HTERT RPE-1 (cell line): Measurements from ENCODE around the gene LDLR.
"Not testable (repeated sequence)": the region's sequence is repeated elsewhere in the genome, so short reads cannot be mapped to it uniquely, and the experiment has no call there.

ENCODE experiments used
- in situ Hi-C: fragments of 300-500 bp; cut with MboI; formaldehyde crosslinking; loops from 4 replicates; pipeline ENCODE4 v1.14.3; 2020; ENCODE audit warnings: low sequenced_read_pairs

Gene LDLR

DNA sequence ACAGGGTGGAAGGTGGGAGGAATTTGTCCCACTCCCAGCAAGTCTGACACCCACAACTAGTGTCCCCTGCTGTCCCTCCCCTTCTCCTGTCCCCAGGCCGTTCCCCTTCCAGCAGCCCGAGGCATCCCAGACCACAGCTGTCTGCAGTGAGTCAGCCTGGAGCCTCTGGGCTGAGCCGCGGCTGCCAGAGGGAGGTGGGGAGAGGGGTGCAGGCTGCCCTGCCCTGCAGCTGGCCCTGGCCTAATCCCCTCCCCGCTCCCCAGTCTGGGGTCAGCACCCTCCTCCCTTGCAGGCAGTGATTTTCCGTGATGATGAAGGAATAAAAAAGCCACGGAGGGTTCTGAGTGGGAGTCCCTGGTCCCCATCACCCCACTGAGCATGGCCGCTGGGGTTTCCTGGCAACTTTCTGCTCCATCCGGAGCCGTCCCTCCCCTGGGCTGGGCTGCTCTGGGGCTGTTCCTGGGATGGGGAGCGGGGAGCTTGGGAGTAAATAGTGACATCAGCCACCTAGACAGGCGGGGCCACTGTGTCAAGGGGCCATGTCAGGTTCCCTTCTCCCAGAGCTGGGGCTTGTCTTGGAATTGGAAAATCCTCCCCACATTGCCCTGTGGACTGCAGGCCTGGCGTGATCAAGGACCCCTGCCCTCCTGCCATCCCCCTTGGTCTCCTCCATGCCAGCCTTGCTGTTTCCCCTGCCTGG, 49.5 kb downstream of the LDLR start:
- in situ Hi-C loops = no loop called here

DNA sequence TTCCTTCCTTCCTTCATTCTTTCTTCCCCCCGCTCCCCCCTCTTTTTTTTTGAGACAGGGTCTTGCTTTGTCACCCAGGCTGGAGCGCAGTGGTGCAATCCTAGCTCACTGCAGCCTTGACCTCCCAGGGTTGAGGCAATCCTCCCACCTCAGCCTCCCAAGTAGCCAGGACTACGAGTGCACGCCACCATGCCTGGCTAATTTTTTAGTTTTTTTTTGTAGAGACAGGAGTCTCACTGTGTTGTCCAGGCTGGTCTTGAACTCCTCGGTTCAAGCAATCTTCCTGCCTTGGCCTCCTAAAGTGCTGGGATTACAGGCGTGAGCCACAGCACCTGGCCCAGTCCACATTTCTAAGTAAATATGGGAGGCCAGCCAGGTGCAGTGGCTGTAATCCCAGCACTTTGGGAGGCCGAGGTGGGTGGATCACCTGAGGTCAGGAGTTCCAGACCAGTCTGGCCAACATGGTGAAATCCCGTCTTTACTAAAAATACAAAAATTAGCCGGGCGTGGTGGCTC, 50.8 kb downstream of the LDLR start:
- in situ Hi-C loops = not testable (repeated sequence)

DNA sequence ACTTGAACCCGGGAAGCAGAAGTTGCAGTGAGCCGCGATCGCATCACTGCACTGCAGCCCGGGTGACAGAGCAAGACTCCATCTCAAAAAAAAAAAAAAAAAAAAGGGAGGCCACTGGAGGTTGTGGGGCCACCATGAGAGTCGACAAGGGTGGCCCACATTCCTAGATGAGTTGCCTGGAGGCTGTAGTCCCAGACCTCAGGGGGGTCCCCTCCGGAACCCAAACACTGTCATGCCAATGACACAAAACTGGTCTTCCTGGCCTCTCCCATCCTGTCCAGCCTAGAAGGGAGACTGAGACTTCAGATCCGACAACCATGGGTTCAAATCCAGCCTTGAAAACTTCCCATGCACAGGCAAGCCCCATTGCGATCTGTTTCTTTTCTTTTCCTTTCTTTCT, 51.6 kb downstream of the LDLR start:
- in situ Hi-C loops = no loop called here

DNA sequence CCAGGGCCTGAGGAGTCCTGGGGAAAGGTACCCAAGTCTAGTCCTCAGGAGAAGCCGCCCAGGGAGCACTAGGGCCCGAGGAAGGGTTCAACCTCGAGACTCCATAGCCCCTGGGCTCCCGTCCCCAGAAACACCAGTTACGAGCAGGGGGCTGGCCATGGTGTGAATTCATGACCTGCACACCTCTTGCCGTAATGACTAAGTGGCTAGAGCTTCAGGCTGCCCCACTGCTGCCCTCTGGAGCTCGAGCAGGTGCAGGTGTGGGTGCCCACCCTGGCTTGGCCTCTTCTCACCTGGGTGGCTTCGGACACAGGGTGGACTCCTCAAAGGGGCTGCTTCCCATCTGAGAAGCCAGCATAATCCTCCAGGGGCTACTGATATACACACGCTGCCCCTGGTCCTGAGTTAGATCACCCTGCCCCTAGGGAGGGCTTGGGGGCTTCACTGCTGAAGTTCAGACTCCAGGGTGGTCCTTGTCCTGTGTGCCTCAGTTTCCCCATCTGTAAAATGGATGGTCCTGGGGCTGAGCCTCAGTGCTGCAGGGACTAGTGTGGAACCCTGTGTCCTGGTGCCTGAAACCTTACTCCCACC, 52.8 kb downstream of the LDLR start:
- in situ Hi-C loops = no loop called here

DNA sequence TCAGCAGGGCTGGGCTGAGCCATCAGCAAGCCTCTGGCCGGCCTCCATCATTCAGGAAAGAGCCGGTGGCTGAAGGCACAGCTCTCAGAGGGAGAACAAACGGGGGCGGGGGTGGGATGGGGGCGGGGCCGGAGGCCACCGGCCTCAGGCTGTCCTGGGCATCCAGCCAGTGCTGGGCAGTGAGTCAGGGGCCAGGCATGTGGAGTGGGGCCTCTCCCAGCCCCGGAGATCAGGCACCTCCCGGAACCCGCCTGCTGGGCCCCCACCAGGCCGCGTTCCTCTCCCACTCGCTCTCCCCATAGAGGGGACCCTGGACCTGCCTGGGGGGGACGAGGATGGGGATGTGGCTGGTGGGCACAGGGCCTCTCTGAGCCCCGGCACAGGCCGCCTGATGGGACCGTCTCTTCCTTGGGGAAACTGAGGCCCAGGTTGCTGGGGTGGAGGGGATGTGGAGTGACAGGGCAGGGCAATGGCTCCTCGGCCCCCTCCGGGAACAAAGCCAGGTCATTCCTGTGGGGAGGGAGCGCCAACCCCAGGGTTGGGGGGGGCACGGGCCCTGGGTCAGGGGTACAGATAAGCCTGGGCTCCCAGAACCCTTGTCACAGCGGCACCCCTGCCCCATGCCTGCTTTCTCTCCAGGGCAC, 53.4 kb downstream of the LDLR start:
- in situ Hi-C loops = no loop called here

DNA sequence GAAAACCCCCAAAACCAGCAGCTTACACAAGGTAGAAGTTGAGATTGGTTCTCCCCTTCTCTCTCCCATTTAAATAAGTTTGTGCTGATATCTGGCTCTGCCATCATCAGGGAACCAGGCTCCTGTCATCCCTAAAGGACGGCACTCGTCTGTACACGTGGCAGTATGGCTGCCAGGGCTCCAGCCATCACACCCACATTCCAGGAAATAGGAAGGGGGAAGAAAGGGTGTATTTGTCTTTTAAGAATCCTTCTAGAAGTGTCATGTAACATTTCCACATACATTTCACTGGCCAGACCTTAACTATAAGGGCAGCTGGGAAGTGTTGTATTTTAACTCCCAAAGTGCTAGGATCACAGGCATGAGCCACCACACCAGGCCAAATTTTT, 56.3 kb downstream of the LDLR start:
- in situ Hi-C loops = no loop called here

DNA sequence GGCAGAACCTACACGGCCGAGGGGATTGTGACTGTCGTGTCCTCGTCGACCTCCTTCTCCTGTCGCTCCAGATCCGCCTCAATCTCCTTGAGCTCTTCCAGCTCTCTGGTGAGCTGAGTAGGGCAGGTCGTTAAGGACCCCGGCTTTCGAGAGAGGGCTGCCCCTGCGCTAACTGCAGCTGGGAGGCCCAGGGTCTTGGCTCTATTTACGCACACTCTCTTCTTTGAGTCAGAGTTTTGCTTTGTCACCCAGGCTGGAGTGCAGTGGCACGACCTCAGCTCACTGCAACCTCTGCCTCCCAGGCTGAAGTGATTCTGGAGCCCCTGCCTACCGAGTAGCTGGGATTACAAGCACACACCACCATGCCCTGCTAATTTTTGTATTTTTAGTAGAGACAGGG, 58.7 kb downstream of the LDLR start:
- in situ Hi-C loops = no loop called here

DNA sequence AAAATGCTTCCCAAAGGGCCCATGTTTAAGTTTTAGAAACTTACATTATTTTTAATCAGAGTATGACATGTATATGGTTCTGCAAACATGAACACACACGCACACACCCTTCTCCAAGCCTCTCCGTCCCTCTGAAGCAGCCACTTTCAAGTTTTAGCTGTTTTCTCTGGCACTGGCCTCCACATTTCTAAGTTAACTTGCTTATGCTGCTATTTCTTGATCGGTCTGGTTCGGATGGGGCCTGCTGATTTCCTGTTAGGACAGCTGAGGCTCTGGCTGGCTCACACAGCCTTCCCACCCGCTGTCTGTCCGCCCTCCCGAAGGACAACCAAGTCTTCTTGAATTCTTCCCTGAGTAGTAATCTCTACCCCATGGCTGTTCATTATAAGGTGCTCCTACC, 61.9 kb downstream of the LDLR start:
- in situ Hi-C loops = no loop called here

DNA sequence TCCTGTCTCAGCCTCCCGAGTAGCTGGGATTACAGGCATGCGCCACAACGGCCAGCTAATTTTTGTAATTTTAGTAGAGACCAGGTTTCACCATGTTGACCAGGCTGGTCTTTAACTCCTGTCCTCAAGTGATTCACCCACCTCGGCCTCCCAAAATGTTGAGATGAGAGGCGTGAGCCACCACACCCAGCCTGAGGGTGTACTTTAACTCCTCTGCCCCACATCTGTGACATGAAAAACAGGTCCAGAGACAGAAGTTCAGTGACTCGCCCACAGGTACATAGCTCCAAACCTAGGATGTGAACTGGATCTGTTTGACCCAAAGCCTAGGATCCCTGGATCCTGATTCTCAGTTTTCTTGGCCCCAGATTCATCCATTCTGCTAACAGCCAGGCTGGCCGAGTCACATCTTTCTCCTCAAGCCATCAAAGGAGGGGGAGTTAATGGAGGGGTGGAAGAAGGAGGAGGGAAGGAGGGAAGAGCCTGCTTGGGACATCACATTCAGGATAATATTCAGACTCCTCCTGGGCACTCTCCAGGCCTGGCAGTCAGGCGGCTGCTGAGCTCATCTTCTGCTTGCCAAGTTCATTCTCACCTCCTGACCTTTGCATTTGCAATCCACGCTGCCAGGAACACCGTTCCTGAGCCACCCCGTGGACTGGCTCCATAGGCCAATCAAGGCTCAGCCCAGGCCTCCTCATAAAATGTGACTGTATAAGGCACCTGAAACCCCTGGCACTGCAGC, 63.2 kb downstream of the LDLR start:
- in situ Hi-C loops = no loop called here

DNA sequence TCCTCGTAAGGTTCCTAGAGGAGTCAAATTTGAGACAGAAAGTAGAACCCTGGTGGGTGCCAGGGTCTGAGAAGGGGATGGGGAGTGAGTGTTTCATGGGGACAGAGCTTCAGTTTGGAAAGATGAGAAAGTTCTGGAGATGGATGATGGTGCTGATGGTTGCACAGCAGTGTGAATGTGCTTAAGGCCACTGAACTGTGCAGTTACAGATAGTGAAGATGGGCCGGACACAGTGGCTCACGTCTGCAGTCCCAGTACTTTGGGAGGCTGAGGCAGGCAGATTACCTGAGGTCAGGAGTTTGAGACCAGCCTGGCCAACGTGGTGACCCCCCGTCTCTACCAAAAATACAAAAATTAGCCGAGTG, 65.4 kb downstream of the LDLR start:
- in situ Hi-C loops = no loop called here

DNA sequence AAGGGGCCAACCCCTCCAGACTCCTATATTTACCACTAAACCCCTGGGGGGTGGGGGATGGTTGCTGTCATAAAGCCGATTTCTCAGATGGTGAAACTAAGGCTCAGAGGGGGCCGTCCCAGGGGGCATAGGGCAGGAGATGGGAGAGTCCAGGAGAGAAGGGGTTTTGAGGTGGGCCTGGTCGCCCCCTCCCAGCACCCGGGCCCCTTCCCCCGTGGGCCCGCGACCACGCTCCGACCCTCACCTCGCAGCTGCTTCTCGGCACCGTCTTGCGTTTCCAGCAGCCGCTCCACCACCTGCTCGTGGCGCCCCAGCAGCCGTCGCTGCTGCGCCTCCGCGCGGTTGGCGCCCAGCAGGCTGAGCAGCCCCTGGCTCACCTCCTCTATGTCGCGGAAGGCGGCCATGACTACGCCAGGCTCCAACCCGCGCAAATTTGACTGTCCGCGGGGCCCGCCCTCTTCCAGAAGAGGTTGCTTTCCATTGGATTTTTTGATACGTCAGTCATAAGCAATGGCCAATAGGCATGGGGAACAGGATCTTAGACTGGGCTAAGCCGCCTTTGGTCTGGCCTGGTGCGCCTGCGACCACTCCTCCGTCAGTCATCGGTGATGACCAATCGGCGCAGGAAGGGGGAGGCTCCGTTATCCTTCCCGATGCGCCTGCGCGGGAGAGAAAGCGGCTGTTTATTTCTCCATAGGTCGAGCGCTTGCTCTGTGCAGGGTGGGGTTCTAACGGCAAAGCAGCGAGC, 66.3 kb downstream of the LDLR start, which contains the start of gene SPC24:
Gene SPC24 (minus strand): TSS at position 410 of the 748 bp plus-strand sequence. CDS start 6 bp downstream, at position 404.
- in situ Hi-C loops = no loop called here

DNA sequence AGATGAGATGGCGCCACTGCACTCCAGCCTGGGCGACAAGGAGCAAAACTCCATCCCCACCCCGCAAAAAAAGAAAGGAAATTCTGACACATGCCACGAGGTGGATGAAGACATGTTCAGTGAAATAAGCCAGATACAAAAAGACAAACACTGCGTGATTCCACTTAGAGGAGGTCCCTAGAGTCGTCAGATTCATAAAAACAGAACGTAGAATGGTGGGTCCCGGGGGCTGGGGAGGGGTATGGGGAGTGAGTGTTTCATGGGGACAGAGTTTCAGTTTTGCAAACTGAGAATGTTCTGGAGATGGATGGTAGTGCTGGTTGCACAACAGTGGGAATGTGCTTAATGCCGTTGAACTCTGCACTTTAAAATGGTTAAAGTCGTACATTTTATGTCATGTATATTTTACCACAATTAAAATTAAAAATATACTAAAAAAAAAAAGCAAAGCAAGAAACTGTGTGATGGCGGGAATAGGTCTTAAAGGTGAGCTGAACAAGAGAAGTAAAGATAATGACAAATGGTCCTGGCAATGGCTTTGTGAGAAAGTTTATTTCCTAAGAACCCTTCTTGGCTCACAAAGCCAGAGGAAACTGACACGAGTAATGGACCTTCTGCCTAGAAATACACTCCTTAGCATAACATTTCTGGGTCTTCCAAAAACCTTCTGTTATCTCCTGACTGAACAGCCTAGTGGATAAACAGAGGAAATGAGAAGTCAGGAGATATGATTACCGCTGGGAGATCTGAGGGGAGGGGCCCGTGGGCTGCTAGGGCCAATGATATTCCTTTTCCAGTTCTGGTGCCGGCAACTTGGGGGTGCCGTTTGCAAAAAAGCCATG, 70.6 kb downstream of the LDLR start:
- in situ Hi-C loops = no loop called here

DNA sequence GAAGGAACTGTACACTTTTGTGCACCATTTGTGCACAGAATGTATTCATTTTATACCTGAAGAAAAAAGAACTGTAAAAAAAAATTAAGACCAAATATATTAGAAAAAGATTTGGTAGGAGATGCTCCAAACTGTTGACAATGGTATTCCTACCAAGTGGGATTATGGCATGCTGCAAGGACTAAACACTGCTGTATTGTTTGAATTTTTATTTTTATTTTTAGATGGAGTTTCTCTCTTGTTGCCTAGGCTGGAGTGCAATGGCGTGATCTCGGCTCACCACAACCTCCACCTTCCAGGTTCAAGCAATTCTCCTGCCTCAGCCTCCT, 71.1 kb downstream of the LDLR start:
- in situ Hi-C loops = not testable (repeated sequence)

DNA sequence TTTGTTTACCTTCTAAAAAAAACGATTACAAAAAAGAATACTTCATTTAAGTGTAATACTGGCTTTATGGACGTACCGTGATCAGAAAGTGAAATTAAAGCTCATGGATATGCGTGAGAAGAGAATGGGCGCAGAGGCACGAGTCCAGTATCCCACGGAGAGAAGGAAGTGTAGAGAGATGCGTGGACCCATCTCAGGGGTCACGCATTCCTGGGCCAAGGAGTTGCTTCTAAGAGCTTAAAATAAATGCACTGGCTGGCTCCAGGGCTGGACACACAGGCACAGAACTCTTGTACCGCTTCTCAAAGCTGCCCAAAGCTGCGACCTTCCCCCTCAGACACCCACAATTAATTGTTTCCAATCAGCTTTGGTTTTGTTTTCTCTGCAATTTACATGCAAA, 75.0 kb downstream of the LDLR start:
- in situ Hi-C loops = no loop called here

DNA sequence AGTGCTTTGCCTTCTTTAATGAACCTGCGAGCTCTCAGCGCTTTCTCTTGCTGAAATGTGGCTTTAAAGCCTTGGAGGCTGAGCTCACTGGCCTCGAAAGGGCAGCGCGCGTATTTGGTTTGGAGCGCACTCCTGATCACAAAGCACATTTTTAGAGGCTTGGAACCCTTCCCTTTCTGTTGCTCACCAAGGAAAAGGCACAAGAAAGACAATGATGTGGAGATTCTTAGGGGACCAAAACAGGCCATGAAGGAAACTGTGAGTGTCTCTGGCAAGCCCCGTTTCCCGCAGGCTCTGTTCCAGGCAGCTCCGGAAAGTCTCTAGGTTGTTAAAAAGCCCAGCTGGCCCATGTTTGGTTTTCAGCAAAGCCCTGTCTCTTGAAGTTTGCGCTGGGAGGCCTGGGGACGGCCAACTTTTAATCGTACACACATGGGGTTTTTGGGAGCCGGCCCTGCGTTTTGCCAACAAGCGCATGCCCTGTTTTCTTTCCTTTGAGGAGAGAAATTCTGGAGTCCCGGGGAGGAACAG, 75.7 kb downstream of the LDLR start:
- in situ Hi-C loops = no loop called here

DNA sequence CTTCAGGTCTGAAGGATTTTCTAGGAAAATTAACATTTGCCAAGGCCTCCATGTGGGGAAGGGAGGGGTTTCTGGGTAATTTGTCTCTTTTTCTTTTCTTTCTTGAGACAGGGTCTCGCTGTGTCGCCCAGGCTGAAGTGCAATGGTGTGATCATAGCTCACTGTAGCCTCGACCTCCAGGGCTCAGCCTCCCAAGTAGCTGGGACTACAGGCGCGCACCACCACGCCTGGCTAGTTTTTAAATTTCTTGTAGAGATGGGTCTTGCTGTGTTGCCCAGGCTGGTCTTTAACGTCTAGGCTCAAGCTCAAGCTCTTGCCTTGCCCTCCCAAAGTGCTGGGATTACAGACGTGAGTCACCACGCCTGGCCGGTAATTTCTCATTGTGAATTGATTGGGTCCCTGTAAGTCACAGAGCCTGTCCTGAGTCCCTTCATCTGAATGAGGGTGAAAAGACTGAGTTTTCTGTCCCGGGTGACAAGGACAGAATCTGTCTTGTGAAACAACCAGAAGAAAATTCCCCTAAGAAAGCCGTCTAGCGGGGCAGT, 76.3 kb downstream of the LDLR start:
- in situ Hi-C loops = no loop called here

DNA sequence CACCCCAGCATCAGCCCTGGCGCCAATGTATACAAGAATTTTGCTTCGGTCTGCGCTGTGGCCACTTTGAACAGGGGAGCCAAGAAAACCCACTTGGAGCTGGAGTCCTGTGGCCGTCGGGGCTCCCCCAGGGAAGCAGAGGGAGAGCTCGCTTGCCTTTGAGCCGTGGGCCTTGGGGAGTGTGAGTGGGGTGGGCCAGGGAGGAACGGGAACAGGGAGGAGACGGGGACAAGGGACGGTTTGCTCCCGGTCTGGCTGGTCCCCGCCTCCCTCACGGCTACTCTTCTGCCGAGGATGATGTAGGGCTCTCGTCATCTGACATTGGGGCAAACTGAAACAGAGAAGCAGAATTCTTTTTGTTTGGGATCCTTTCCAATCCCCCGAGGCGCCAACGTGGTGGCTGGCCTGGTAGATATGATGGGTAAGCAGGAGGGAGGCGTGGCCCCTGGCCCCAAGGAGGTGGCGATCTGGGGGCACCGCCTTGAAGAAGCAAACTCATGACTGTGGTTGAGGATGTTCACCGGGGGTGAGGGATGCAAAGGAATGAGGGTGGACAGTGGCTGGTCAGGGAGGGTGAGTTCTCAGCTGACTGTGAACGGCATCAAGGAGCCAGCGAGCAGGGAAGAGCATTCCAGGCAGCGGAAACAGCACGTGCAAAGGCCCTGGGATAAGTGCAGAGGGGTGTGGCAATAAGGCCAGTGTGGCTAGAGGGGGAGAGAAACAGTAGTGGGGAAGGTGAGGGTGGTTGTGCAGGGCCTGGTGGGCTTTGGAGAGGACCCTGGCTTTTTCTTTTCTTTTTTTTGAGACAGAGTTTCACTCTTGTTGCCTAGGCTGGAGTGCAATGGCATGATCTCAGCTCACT, 77.2 kb downstream of the LDLR start:
- in situ Hi-C loops = no loop called here

DNA sequence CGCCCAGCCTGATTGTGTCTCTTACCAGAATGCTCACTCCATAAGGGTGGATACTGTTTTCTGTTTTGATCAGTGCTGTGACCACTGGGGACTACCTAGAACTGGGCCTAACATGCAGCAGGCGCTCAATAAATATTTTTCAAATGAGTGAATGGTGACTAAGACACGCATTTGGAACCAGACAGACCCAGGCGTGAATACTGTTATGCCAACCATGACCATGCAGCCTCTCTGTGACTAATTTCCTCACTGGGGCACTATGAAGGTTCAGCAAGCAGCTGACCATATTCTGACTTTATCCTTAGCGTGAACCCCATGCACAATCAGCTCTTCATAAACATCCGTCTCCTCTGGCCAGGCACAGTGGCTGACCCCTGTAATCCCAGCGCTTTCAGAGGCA, 79.3 kb downstream of the LDLR start:
- in situ Hi-C loops = no loop called here
